SK-N-SH (cell line): ENCODE measurements around the gene SPRR2F. TPM values are rescaled to one million over a fixed set of nuclear protein-coding genes. Genes with fewer than 3 reads are reported as not detected.
"Not testable (repeated sequence)": the region's sequence is repeated elsewhere in the genome, so short reads cannot be mapped to it uniquely, and the experiment has no call there.

Experiments
- CTCF ChIA-PET: fragments of 300-600, 350-600 bp; formaldehyde crosslinking; extraction: SDS; loops from one replicate; lab custom pipeline; 2021; lab: Yijun Ruan, JAX
- POLR2A ChIA-PET: fragments of 350-600 bp; sonication (Branson Sonifier 250); formaldehyde crosslinking; extraction: SDS; loops from one replicate; lab custom pipeline; 2020; ENCODE audit warnings: antibody characterized with exemption, inconsistent platforms; lab: Yijun Ruan, JAX
- DNase-seq: peaks from one replicate; pipeline ENCODE4 v3.0.0; 2012
- H2AFZ ChIP-seq: fragments of 200-600 bp; sonication (generic); 2 replicates; pipeline ENCODE4 v1.8.1; 2016; ENCODE audit warnings: antibody characterized with exemption, mild to moderate bottlenecking, low read depth
- H3F3A ChIP-seq: fragments of 200-600 bp; sonication (generic); replicated peaks from 2 replicates; pipeline ENCODE3; 2016; ENCODE audit warnings: antibody characterized with exemption, mild to moderate bottlenecking; ENCODE audit not compliant: insufficient read depth
- H3K27ac ChIP-seq, 2 experiments: fragments of 200-500 bp in 1 of 2; fragments of 200-600 bp in 1 of 2; sonication (Bioruptor generic) in 1 of 2; sonication (generic), shearing (Covaris generic) in 1 of 2; 2 replicates each; pipeline versions ENCODE4 v1.5.1 to v1.6.1; 2014 to 2016; ENCODE audit warnings: low read depth in 2 of 2, inconsistent platforms in 1 of 2, low read length in 1 of 2, mild to moderate bottlenecking in 1 of 2, mixed read lengths in 1 of 2
- H3K27me3 ChIP-seq: fragments of 200-600 bp; sonication (generic), shearing (Covaris generic); 2 replicates; pipeline ENCODE4 v1.6.1; 2016; ENCODE audit warnings: mixed run types; ENCODE audit not compliant: insufficient read depth
- H3K36me3 ChIP-seq, 2 experiments: fragments of 200-500 bp in 1 of 2; fragments of 200-600 bp in 1 of 2; sonication (Bioruptor generic) in 1 of 2; sonication (generic) in 1 of 2; replicated peaks in 1 of 2; 2 replicates each; pipeline versions ENCODE3 to v1.5.1; 2014 to 2016; ENCODE audit warnings: low read length in 1 of 2, mild to moderate bottlenecking in 1 of 2; ENCODE audit not compliant: insufficient read depth in 2 of 2, control insufficient read depth in 1 of 2
- H3K4me1 ChIP-seq, 2 experiments: fragments of 200-500 bp in 1 of 2; fragments of 200-600 bp in 1 of 2; sonication (Bioruptor generic) in 1 of 2; sonication (generic), shearing (Covaris generic) in 1 of 2; 2 replicates each; pipeline versions ENCODE4 v1.5.1 to v1.6.1; 2014 to 2016; ENCODE audit warnings: low read depth in 1 of 2, low read length in 1 of 2, mixed run types in 1 of 2; ENCODE audit not compliant: insufficient read depth in 2 of 2, control insufficient read depth in 1 of 2
- H3K4me2 ChIP-seq: fragments of 200-600 bp; sonication (generic), shearing (Covaris generic); 2 replicates; pipeline ENCODE4 v1.6.1; 2017; ENCODE audit warnings: mixed run types
- H3K4me3 ChIP-seq, 2 experiments: fragments of 200-500 bp in 1 of 2; fragments of 200-600 bp in 1 of 2; sonication (Bioruptor generic) in 1 of 2; sonication (generic), shearing (Covaris generic) in 1 of 2; 2 replicates each; pipeline versions ENCODE4 v1.5.1 to v1.8.1; 2014 to 2016; ENCODE audit warnings: low read depth in 2 of 2, inconsistent platforms in 1 of 2, low read length in 1 of 2, mild to moderate bottlenecking in 1 of 2, mixed read lengths in 1 of 2, moderate library complexity in 1 of 2
- H3K79me2 ChIP-seq: fragments of 200-600 bp; sonication (generic); 2 replicates; pipeline ENCODE4 v1.8.1; 2017; ENCODE audit warnings: mild to moderate bottlenecking; ENCODE audit not compliant: insufficient read depth
- H3K9ac ChIP-seq: fragments of 200-600 bp; sonication (generic); 2 replicates; pipeline ENCODE4 v1.6.1; 2017; ENCODE audit warnings: mixed run types
- H3K9me2 ChIP-seq: fragments of 200-600 bp; sonication (generic); 2 replicates; pipeline ENCODE4 v1.6.1; 2017; ENCODE audit warnings: mixed run types
- H3K9me3 ChIP-seq: fragments of 200-600 bp; sonication (generic); 2 replicates; pipeline ENCODE4 v1.6.1; 2017; ENCODE audit warnings: mixed run types, mild to moderate bottlenecking, moderate library complexity
- H4K20me1 ChIP-seq: fragments of 200-600 bp; sonication (generic); 2 replicates; pipeline ENCODE4 v1.6.1; 2017; ENCODE audit warnings: mild to moderate bottlenecking, mixed run types; ENCODE audit not compliant: insufficient read depth
- EZH2phosphoT487 ChIP-seq: fragments of 200-600 bp; sonication (generic); IDR thresholded peaks from 2 replicates; pipeline ENCODE4 v1.6.1; 2017; ENCODE audit warnings: low read depth, mixed run types, mild to moderate bottlenecking, antibody characterized with exemption, moderate library complexity, borderline replicate concordance
- FOSL2 ChIP-seq: IDR thresholded peaks from 2 replicates; pipeline ENCODE4 v1.4.0; 2012; ENCODE audit warnings: low read depth, mild to moderate bottlenecking, moderate library complexity, borderline replicate concordance
- GATA2 ChIP-seq: sonication (generic); formaldehyde crosslinking; IDR thresholded peaks from 2 replicates; pipeline ENCODE4 v1.5.0; 2020; ENCODE audit warnings: mild to moderate bottlenecking, missing genetic modification reagents
- MEF2A ChIP-seq: IDR thresholded peaks from 2 replicates; pipeline ENCODE4 v1.4.0; 2012; ENCODE audit warnings: low read depth, borderline replicate concordance
- MXI1 ChIP-seq: IDR thresholded peaks from 2 replicates; pipeline ENCODE4 v1.6.1; 2012; ENCODE audit warnings: mild to moderate bottlenecking, low read depth, low read length, improper control_type of control experiment
- RAD21 ChIP-seq: IDR thresholded peaks from 2 replicates; pipeline ENCODE4 v1.6.1; 2012; ENCODE audit warnings: mild to moderate bottlenecking, low read length
- TAF1 ChIP-seq: IDR thresholded peaks from 2 replicates; pipeline ENCODE4 v1.6.1; 2012; ENCODE audit warnings: low read depth, mild to moderate bottlenecking, low read length, moderate library complexity, borderline replicate concordance
- TCF12 ChIP-seq: IDR thresholded peaks from 2 replicates; pipeline ENCODE4 v1.4.0; 2012
- TEAD4 ChIP-seq: IDR thresholded peaks from 2 replicates; pipeline ENCODE4 v1.4.0; 2012; ENCODE audit warnings: mild to moderate bottlenecking, borderline replicate concordance; ENCODE audit not compliant: insufficient read depth
- WGBS: methylation state at CpG from one replicate; pipeline ENCODE4 v1.1.6; 2017; ENCODE audit warnings: low lambda C conversion rate; 5-methylcytosine and 5-hydroxymethylcytosine counted together
- polyA plus RNA-seq, 3 experiments: library from polyadenylated mRNA; depleted of rRNA; stranded (reverse); fragments of >200 nt; gene quantifications; 2 replicates each; pipeline ENCODE4 v1.2.3, GENCODE V29; 2012

SPRR2F gene
- polyA plus RNA-seq, 1 of the 3 experiments (the other 2 are of a cell fraction) = not detected

GRCh38 chr1:153125536-153125935 is 12.2 kb upstream of the SPRR2F start:
- Histone ChIP-seq H3K9ac (no peak overlapping the region), H4K20me1 (no peaks in the 10 kb centered on the region), H3K9me3 (no peaks in the 10 kb centered on the region), H3K4me3 (no peak overlapping the region), H3K79me2 (no peaks in the 10 kb centered on the region), H3K27me3 (no peaks in the 10 kb centered on the region), H3F3A (no peaks in the 10 kb centered on the region), H2AFZ (no peak overlapping the region), H3K4me2 (no peak overlapping the region), H3K9me2 (0 out of 2 replicates have a peak, but pooled peaks cover 2% of the 10 kb centered on the region), H3K27ac (no peak overlapping the region), H3K36me3 (no peaks in the 10 kb centered on the region), H3K4me1 (no peaks in the 10 kb centered on the region)
- TF ChIP-seq MEF2A (no peak), TCF12 (no peak), MXI1 (no peak), GATA2 (CRISPR knock-in tag) (no peak), TEAD4 (no peak), FOSL2 (no peak), RAD21 (no peak), TAF1 (no peak)
- ChIA-PET POLR2A (no interaction called here), CTCF (interaction anchor here (1.4 kb wide), 1 partner anchor 26 kb away, joined by 3 read pairs; no protein-coding TSS in a partner anchor)
- WGBS = 0% methylated on average over 1 of the region's 1 CpG
- no peak for DNase-seq

GRCh38 chr1:153123793-153124192 is 10.5 kb upstream of the SPRR2F start:
- H3K36me3 ChIP-seq, H3K27ac ChIP-seq, H3K4me1 ChIP-seq, H3F3A ChIP-seq, H3K4me2 ChIP-seq, H3K9ac ChIP-seq, CTCF ChIA-PET, DNase-seq, H3K9me2 ChIP-seq, POLR2A ChIA-PET, H3K9me3 ChIP-seq, H4K20me1 ChIP-seq, H3K79me2 ChIP-seq, H2AFZ ChIP-seq, H3K27me3 ChIP-seq, H3K4me3 ChIP-seq: not testable (repeated sequence)
- 10% methylated on average over 8 of the region's 8 CpGs for WGBS

- no peak overlapping the region for H3K27ac ChIP-seq
- H3K4me3 ChIP-seq = no peak overlapping the region
- H4K20me1 ChIP-seq = no peaks in the 10 kb centered on the region
- H2AFZ ChIP-seq = no peak overlapping the region
- no peaks in the 10 kb centered on the region for H3K9me2 ChIP-seq
- H3K27me3 ChIP-seq = no peaks in the 10 kb centered on the region
- DNase-seq = no peak
- H3K4me2 ChIP-seq = no peak overlapping the region
- no peaks in the 10 kb centered on the region for H3K4me1 ChIP-seq
- no peaks in the 10 kb centered on the region for H3F3A ChIP-seq
- H3K36me3 ChIP-seq = no peaks in the 10 kb centered on the region
- no peaks in the 10 kb centered on the region for H3K79me2 ChIP-seq
- no peak overlapping the region for H3K9ac ChIP-seq
- H3K9me3 ChIP-seq = no peaks in the 10 kb centered on the region
- no peak for TF ChIP-seq EZH2phosphoT487
- ChIA-PET POLR2A (no interaction called here), CTCF (no interaction called here)
- WGBS = 0% methylated on average over 3 of the region's 3 CpGs
Measured at GRCh38 chr1:153122831-153123421, 9.6 kb upstream of the SPRR2F start.
